Measurements from ENCODE around the gene TRIM71.

Gene TRIM71

GRCh38 chr3:32866533-32866932 lies 48.7 kb downstream of the TRIM71 start:
- no peak for DNase-seq (ENCODE audit: low spot score)

GRCh38 chr3:32867954-32868353 lies 50.2 kb downstream of the TRIM71 start:
- no peak for DNase-seq (ENCODE audit: low spot score)

DNA sequence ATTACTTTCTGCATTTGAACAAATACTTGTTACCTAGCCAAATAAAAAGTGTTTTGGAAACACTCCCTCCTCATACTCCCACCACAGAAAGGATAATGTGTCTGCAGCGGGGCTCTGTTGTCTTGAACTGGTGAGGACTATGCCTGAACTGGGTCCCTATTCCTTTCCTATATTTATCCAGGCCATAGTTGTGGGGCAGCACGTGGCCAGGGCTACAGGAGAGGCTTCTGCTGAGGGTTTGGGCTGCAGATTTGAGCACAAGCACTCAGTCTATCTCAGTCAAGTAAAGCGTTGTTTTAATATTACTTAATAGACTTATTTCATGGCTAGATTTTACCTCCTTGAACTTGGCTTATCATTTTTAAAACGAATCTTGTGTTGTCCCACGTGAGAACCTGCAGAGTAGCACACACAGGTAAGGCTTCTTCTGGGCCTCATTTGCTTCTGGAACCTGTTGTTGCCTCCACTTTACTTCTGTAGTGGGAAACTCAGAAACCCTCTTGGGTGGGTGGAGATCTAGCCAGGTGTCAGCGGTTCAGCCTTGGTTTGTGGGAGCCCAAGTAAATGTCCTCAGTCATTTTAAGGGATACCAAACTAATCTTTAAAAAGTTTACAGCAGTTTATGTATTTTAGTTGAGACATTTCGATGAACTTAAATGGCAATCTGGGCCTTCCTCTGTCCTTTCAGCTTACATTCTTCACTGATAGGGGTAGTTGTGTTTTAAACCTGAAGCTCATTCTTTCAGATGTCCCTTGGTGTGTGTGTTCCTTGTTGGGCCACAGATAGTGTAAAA lies 51.1 kb downstream of the TRIM71 start:
- DNase-seq (ENCODE audit: low spot score), result no peak

DNA sequence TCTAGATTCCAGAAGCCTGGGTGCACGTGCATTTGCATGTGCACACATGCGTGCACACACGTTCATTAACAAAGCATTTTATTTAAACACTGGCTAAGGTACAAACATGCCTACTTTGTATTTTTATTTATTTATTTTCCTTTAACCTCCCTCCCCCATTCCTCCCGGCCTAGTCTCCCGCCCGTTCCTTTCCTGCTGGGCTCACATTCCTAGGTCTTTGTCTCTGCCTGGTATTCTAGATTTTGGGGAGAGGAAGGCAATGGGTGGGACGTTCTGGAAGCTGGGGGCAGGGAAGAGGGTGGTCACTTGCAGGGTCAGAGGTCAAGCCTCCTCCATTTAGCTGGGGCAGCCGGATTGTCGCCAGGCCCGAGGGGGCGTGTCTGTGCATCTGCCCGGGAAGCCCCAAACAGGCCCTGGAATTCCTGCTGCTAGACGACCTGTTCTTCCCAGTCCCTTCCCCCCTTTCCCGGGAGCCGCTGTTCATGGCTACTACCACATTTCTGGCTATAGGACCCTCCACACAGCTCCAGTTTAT lies 51.8 kb downstream of the TRIM71 start:
- DNase-seq (ENCODE audit: low spot score), result no peak

- DNase-seq (ENCODE audit: low spot score), result no peak
Observed at GRCh38 chr3:32870373-32871095, 52.7 kb downstream of the TRIM71 start.

DNA sequence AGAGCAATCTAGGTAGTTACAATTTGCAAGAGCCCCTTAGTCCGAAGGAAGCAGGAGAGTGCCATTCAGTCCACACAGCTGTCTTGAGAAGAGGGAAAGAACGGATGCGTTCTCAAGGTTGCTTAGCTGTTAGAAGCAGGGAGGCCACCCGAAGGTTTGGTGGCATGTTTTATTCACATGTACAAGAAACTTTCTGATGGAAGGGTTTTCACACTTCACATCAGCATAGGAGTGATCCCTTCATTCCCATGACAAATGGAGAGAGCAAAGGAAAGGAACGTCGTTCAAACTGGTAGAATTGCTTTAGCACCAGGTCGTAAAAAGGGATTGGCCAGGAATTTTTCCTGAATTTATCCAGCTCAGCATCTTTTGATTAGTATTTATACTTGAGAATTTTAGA lies 53.5 kb downstream of the TRIM71 start:
- no peak for DNase-seq (ENCODE audit: low spot score)

- peak; percentile 32 for DNase-seq (ENCODE audit: low spot score)
Observed at GRCh38 chr3:32872487-32873382, 54.9 kb downstream of the TRIM71 start.

- no peak for DNase-seq (ENCODE audit: low spot score)
Observed at GRCh38 chr3:32873531-32874130, 55.8 kb downstream of the TRIM71 start.

DNA sequence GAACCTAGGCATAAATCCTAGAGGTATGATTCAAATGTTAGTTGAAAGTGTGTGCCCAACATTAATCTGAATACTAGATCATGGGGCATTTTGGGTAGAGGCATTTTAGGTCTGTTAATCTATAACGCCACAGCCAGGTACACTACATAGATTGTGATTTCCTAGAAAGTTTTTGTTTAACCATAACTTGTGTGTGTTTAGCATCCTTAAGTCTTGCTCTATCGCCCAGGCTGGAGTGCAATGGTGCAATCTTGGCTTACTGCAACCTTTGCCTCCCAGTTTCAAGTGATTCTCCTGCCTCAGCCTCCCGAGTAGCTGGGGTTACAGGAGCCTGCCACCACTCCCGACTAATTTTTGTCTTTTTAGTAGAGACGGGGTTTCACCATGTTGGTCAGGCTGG lies 59.1 kb downstream of the TRIM71 start:
- no peak for DNase-seq (ENCODE audit: low spot score)

DNA sequence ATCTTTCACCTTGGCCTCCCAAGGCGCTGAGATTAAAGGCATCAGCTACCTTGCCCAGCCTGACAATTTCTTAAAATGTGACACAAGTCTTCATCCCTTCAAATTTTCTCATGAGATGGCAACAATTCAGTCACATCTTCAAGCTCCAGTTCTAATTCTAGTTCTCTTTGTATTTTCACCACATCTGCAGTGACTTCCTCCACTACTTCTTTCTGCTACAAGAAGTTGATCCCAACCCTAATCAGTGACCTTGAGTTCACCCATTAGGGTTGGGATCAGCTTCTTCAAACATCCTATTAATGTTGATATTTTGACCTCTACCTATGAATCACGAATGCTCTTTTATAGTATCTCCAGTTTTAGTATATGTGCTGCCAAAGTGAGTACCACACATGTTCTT lies 59.8 kb downstream of the TRIM71 start:
- DNase-seq (ENCODE audit: low spot score), result no peak

- no peak for DNase-seq (ENCODE audit: low spot score)
Observed at GRCh38 chr3:32880225-32880624, 62.4 kb downstream of the TRIM71 start.

GRCh38 chr3:32881624-32882023 lies 63.8 kb downstream of the TRIM71 start:
- DNase-seq (ENCODE audit: low spot score), result no peak

GRCh38 chr3:32882189-32882588 lies 64.4 kb downstream of the TRIM71 start:
- no peak for DNase-seq (ENCODE audit: low spot score)

DNA sequence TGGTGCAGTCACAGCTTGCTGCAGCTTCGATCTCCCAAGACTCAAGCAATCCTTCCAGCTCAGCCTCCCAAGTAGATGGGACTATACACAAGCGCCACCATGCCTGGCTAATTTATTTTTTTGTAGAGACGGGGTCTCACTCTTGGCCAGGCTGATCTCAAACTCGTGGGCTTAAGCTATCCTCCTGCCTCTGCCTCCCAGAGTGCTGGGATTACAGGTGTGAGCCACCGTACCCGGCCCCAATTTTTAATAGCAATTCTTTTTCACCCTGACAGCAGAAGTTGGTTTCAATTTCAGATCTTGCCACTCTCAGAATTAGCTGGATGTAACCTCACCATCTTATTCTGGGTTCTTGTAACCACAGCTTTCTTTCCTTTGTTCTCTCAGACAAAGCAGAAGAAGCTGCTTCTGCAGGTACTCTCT lies 64.8 kb downstream of the TRIM71 start:
- no peak for DNase-seq (ENCODE audit: low spot score)

GRCh38 chr3:32883817-32884216 lies 66.0 kb downstream of the TRIM71 start:
- no peak for DNase-seq (ENCODE audit: low spot score)

DNA sequence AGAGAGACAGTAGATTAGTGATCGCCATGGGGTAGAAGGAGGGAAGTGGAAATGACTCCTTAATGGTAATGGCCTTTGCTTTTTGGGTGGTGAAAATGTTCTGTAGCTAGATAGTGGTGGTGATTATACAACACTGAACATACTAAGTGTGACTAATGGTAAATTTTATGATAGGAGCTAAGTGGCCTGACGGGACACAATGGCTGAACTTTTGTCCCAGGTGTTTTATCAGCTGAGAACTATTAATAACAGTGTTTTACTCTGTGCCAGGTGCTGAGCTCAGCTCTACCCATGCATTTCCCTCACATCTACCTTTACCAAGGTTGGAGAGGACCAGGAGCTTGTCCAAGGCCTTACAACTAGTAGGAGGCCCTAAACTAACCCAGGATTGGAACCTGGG lies 66.8 kb downstream of the TRIM71 start:
- no peak for DNase-seq (ENCODE audit: low spot score)

GRCh38 chr3:32885283-32885901 lies 67.6 kb downstream of the TRIM71 start:
- DNase-seq (ENCODE audit: low spot score), result no peak

- DNase-seq (ENCODE audit: low spot score), result no peak
Observed at GRCh38 chr3:32886296-32886695, 68.5 kb downstream of the TRIM71 start.

DNA sequence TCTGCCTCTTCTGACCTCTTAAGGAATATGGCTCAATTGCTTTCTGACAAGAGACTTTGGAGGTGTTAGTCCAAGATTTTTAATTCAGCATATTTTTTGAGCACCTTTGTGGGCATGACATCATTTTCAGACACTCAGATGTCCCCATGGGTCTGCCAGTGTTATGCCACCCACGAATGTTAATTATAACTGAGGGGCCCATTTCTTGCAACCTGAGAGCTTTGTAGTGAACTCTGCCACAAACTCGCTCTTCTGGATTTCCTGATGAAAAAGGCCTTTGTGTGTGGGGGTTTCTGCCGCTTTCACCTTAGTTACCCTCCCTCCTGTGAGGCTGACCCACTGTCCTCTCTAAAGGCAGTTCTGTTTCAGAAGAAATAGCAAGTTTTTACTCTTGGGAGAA lies 69.1 kb downstream of the TRIM71 start:
- no peak for DNase-seq (ENCODE audit: low spot score)

GRCh38 chr3:32888739-32889138 lies 70.9 kb downstream of the TRIM71 start:
- DNase-seq (ENCODE audit: low spot score), result no peak

All from LoVo (cell line).